Prostate gland (tissue), 2 donors: Measurements from ENCODE around the gene KLHL7.

Experiments
- CTCF ChIP-seq, 4 experiments: fragments of 200-600 bp in 2 of 4; fragments of 450-650 bp in 2 of 4; sonication (generic) in 2 of 4; IDR thresholded peaks; 1 replicate in 3 of 4; 2 replicates in 1 of 4; pipeline ENCODE4 v1.5.1; 2016 to 2019; ENCODE audit warnings: antibody characterized with exemption in 4 of 4, mild to moderate bottlenecking in 2 of 4, moderate library complexity in 2 of 4
- POLR2A ChIP-seq: fragments of 450-650 bp; IDR thresholded peaks from one replicate; pipeline ENCODE4 v1.6.1; 2016; ENCODE audit warnings: antibody characterized with exemption, mild to moderate bottlenecking
- POLR2AphosphoS5 ChIP-seq: sonication (generic); formaldehyde crosslinking; IDR thresholded peaks from one replicate; pipeline ENCODE4 v1.6.1; 2017; ENCODE audit warnings: antibody characterized with exemption

- TF ChIP-seq CTCF (IDR thresholded peaks at IDR 0.05) (no peak), POLR2AphosphoS5 (no peak), POLR2A (no peak)
Observed at GRCh38 chr7:23062452-23062851, 43.1 kb upstream of the KLHL7 start.
